Activated CD4-positive, alpha-beta T cell treated with anti-CD3 and anti-CD28 coated beads, Interleukin-2, Interleukin-6, amounts not matched to agents 100 ng/mL and 50 ng/mL, durations not matched to agents 16 hours and 8 hours (primary cell): ENCODE results near the gene GNB5.
"Not testable (repeated sequence)": the region's sequence is repeated elsewhere in the genome, so short reads cannot be mapped to it uniquely, and the experiment has no call there.

Experiments used
- DNase-seq: peaks from one replicate; pipeline ENCODE4 v3.0.0-alpha.2; 2020

GNB5 gene

DNA sequence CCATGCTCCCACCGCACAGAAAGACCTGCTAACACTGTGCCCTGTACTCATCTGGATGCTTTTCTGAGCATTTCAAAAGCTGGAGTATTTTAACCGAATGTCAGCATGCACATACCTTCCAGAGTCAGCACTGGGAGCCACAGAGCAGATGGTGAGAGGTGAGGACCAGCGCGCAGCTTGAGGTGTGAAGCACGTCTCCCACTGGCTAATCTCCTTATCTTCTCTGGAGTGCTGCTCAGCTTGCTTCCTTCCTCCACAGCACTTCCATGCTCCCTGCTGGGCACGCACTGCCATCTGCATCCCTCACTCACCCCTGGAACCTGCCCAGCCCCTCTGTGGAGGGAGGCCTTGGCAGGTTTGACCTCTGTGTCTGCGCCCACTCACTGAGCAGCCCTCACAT is at the start of gene GNB5:
Gene GNB5, minus strand, starts transcription at position 186 of the 400 bp plus-strand sequence. CDS start 6,716 bp downstream, outside the sequence.
- DNase-seq, result no peak

DNA sequence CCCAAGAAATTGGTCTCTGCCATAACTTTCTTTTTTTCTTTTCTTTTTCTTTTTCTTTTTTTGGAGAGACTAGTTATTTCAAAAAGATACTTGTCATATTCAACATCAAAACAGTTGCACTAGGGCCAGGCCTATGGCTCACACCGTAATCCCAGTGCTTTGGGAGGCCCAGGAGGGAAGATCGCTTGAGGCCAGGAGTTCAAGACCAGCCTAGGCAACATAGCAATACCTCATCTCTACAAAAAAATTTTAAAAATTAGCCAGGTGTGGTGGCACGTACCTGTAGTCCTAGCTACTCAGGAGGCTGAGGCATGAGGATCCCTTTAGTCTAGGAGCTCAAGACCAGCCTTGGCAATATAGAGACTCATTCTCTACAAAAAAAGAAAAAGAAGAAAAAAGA is 49.0 kb upstream of the GNB5 start:
- DNase-seq, result no peak

- not testable (repeated sequence) for DNase-seq
These were observed 47.9 kb upstream of the GNB5 start for GRCh38 chr15:52238989-52239525.

- DNase-seq, result no peak
These were observed 47.0 kb upstream of the GNB5 start for GRCh38 chr15:52238149-52238548.

- DNase-seq, result no peak
These were observed 44.8 kb upstream of the GNB5 start for GRCh38 chr15:52236013-52236412.

DNA sequence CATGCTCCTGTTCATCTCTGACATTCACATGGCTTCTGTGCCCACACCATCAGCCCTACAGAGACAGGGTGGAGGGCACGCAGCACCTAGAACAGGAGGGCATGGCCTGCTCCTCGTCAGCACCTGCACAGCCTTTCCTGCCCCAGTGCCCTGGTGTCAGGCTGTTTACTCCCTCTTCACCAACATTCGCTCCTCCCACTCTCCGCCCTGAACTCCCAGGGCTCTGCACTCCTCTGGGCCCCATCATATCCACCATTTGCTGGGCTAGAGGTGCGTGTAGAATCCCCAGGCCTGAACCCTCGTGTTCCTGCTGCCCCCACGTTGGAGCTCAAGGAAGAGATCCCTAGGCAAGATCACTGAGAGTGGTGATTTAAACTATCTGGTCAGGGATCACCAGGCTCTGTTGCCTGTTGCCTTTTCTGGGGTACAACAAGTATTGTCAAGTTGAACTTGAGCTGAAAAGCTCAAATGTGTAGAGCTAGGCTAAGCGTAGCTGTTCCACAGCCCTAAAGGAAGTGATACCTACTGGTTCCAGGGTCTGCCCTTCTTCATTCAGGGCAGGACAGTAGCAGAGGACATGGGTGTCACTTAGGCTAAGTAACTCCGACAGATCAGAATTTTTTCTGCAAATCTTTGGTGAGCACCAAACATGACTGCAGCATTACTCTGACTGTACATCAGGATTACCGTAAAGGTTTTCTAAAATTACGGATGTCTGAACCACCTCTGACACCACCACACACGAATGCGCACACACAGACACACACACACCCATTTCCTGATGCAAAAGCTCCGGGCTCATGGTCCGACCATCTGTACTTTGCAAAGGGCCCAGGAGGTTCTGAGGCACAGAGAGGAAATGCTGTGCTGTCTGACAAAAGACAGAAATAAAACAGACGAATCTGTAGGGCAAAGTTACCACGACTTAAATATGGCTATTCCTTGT is 43.7 kb upstream of the GNB5 start:
- DNase-seq, result no peak

- no peak for DNase-seq
These were observed 42.2 kb upstream of the GNB5 start for GRCh38 chr15:52233405-52233804.

DNA sequence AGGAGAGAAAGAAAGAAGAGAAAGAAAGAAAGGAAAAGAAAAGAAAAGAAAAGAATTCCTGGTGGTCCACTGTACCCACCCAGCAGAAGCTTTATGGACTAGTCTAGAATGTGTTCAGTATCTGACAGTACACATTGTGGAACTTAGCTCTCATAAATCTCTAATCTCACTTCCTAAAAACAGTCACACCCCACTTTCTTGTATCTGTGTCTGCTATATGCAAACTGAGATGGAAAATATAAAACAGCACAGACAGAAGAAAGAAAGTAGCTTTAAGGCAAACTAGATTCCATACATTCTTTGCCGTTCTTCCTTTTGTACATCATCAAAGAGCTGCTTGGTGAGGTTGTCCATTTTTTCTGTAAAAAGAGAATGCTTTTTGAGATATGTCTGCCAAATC is 41.1 kb upstream of the GNB5 start:
- DNase-seq, result no peak

GRCh38 chr15:52230073-52230472 is 38.9 kb upstream of the GNB5 start:
- no peak for DNase-seq

DNA sequence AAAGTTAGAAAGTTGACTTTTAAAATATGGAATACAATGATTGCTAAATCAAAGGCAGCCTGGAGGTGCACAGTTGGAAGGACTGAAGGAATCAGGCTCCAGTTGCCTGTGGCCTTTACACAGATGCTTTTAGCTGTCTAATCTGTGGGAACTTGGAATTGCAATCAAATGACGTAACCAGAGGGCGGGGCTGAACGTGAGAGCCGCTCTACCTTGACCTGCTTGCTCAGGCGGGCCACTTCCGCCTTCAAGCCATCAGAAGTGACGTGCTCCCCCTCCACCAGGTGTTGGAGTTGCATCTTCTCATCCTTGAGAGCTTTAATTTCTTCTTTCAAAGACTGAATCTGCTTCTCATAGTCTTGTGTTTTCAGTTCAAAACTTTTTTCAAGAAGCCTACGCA is 37.7 kb upstream of the GNB5 start:
- DNase-seq, result no peak

GRCh38 chr15:52227456-52227855 is 36.3 kb upstream of the GNB5 start:
- peak; percentile 83 for DNase-seq

DNA sequence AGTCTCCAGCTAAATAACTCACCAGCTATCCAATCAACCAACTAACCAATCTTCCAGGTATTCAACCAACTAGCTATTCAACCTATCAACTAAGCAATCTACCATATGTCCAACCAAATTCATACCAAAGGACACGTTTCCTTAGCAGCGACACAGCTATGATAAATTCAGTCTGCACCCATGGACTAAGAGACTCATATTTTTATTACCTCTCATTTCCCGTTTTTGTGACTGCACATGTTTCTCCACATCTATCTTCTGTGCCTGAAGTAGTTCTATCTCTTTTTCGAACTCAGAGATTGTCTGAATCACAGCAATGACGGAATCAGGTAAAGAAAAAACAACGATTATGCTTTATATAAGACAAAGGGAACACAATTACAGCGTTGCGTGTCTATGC is 34.0 kb upstream of the GNB5 start:
- DNase-seq, result no peak

DNA sequence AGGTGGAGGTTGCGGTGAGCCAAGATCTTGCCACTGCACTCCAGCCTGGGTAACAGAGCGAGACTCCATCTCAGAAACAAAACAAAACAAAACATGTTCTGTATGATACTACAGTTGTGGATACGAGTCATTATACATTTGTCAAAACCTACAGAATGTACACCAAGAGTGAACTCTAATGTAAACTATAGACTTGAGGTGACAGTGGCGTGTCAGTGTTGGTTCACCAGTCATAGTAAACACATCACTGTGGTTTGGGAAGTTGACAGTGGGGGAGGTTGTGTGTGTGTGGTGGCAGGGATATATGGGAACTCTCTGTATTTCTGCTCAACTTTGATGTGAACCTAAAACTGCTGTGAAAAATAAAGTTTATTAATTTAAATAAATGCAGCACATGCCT is 33.0 kb upstream of the GNB5 start:
- DNase-seq, result peak; percentile 24

DNA sequence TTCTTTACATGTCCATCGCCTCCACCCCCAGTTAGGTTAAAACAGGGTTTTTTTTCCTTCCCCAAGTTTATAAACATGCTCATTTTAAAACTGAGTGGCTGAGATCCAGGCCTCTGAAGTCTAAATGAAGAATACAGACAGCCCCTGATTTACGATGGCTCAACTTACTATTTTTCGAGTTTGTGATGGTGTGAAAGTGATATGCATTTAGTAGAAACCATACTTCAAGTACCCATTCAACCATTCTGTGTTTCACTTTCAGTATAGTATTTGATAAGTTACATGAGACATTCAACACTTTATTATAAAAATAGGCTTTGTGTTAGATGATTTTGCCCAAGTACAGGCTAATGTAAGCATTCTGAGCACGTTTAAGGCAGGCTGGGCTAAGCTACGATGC is 30.5 kb upstream of the GNB5 start:
- peak; percentile 20 for DNase-seq

DNA sequence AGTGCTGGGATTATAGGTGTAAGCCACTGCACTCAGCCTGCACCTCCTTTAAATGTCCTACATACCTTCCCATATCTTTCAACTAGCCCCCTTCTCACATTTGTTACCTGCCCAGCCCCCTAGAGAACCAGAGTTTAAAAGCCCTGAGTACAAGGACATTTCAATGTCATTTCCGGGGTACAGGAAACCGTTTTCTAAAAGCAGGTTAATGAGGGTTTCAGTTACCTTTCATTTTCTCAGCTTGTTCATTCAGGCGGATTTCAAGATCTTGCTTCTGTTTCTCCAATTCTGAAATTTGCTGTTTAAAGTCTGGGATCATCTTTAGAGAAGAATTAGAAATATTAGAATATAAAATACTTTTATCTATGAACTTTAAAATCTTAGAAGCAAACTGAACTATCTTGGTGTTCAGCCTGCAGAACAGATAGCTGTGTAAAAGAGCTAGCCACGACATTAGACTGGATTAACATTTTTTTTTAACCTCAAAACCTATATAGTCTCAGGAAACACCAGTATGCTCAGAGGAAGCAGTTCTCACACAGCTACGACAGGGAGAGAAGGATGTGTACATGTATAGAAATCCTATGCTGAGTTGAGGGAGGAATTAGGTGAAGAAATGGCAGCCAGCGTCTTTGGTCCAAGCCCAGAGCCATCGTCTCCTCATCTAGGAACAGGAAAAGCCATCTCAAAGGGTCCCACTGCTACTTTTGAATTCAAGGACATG is 29.9 kb upstream of the GNB5 start:
- peak; percentile 38 for DNase-seq

- no peak for DNase-seq
These were observed 29.1 kb upstream of the GNB5 start for GRCh38 chr15:52220251-52220650.

- DNase-seq, result no peak
These were observed 27.6 kb upstream of the GNB5 start for GRCh38 chr15:52218816-52219215.

- no peak for DNase-seq
These were observed 27.2 kb upstream of the GNB5 start for GRCh38 chr15:52218371-52218770.

- DNase-seq, result peak; percentile 26
These were observed 26.0 kb upstream of the GNB5 start for GRCh38 chr15:52217186-52217585.

GRCh38 chr15:52214553-52214952 is 23.4 kb upstream of the GNB5 start:
- DNase-seq, result no peak

DNA sequence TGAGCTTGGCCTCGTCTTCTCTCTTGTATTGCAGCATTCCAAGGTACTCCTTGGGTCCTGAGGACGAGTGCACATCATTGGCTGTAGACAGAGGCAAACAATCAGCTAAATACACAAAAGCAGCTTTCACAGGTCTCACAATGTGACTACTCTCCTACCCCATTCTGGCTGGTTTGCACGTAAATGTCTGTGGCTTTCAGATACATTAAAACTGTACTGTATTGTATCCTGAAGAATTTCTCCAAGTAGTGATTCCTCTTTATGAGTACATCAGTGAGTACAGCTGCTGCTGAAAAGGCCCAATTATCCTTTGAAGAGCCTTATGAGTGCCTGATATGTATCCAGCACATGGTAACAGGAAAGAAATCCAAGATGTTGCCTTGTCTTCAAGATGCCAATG is 22.0 kb upstream of the GNB5 start:
- no peak for DNase-seq

- DNase-seq, result peak; percentile 81
These were observed 17.2 kb upstream of the GNB5 start for GRCh38 chr15:52208306-52208946.

- no peak for DNase-seq
These were observed 16.0 kb upstream of the GNB5 start for GRCh38 chr15:52207191-52207590.
